ENCODE results near the gene GAL3ST1.

Gene GAL3ST1

GRCh38 chr22:30606455-30607299 is 32.2 kb upstream of the GAL3ST1 start, which contains the start of gene TCN2:
TCN2 (plus strand) TSS chr22:30607174; CDS start chr22:30607332, 158 bp downstream.
- TF ChIP-seq CTCF (IDR thresholded peaks at IDR 0.05; ENCODE audit: low read depth, low read length) = no peak
- peak within 1 kb of the TSS; percentile 51 for H3K4me3 ChIP-seq (ENCODE audit: low read depth, low read length)
- DNase-seq (ENCODE audit: low read depth, low spot score) = peak; percentile 93
- in situ Hi-C loops (cut with HindIII; ENCODE audit: low sequenced_read_pairs) = no loop called here

GRCh38 chr22:30605449-30606110 is 31.1 kb upstream of the GAL3ST1 start:
- peak; percentile 73 for TF ChIP-seq CTCF (IDR thresholded peaks at IDR 0.05; ENCODE audit: low read depth, low read length)
- DNase-seq (ENCODE audit: low read depth, low spot score) = peak; percentile 45
- peak overlapping the region; percentile 51 for H3K4me3 ChIP-seq (ENCODE audit: low read depth, low read length)
- in situ Hi-C loops (cut with HindIII; ENCODE audit: low sequenced_read_pairs) = no loop called here

GRCh38 chr22:30604723-30605122 is 30.3 kb upstream of the GAL3ST1 start:
- in situ Hi-C loops (cut with HindIII; ENCODE audit: low sequenced_read_pairs) = no loop called here
- DNase-seq (ENCODE audit: low read depth, low spot score) = no peak
- no peak for TF ChIP-seq CTCF (IDR thresholded peaks at IDR 0.05; ENCODE audit: low read depth, low read length)
- H3K4me3 ChIP-seq (ENCODE audit: low read depth, low read length) = no peak overlapping the region

GRCh38 chr22:30603801-30604200 is 29.3 kb upstream of the GAL3ST1 start:
- in situ Hi-C loops (cut with HindIII; ENCODE audit: low sequenced_read_pairs) = no loop called here
- no peak for TF ChIP-seq CTCF (IDR thresholded peaks at IDR 0.05; ENCODE audit: low read depth, low read length)
- no peak overlapping the region for H3K4me3 ChIP-seq (ENCODE audit: low read depth, low read length)
- DNase-seq (ENCODE audit: low read depth, low spot score) = no peak

GRCh38 chr22:30602049-30602448 is 27.6 kb upstream of the GAL3ST1 start:
- in situ Hi-C loops (cut with HindIII; ENCODE audit: low sequenced_read_pairs) = no loop called here
- peak; percentile 19 for DNase-seq (ENCODE audit: low read depth, low spot score)
- peak; percentile 57 for TF ChIP-seq CTCF (IDR thresholded peaks at IDR 0.05; ENCODE audit: low read depth, low read length)

GRCh38 chr22:30601464-30601863 is 27.0 kb upstream of the GAL3ST1 start:
- no peak for TF ChIP-seq CTCF (IDR thresholded peaks at IDR 0.05; ENCODE audit: low read depth, low read length)
- in situ Hi-C loops (cut with HindIII; ENCODE audit: low sequenced_read_pairs) = no loop called here
- DNase-seq (ENCODE audit: low read depth, low spot score) = no peak
- H3K4me3 ChIP-seq (ENCODE audit: low read depth, low read length) = no peak overlapping the region

More at GRCh38 chr22:30602049-30602448, 27.6 kb upstream of the GAL3ST1 start:
- H3K4me3 ChIP-seq (ENCODE audit: low read depth, low read length) = no peak overlapping the region

All from astrocyte of the spinal cord (primary cell).